ENCODE results near the gene HOXD8.

Gene HOXD8

DNA sequence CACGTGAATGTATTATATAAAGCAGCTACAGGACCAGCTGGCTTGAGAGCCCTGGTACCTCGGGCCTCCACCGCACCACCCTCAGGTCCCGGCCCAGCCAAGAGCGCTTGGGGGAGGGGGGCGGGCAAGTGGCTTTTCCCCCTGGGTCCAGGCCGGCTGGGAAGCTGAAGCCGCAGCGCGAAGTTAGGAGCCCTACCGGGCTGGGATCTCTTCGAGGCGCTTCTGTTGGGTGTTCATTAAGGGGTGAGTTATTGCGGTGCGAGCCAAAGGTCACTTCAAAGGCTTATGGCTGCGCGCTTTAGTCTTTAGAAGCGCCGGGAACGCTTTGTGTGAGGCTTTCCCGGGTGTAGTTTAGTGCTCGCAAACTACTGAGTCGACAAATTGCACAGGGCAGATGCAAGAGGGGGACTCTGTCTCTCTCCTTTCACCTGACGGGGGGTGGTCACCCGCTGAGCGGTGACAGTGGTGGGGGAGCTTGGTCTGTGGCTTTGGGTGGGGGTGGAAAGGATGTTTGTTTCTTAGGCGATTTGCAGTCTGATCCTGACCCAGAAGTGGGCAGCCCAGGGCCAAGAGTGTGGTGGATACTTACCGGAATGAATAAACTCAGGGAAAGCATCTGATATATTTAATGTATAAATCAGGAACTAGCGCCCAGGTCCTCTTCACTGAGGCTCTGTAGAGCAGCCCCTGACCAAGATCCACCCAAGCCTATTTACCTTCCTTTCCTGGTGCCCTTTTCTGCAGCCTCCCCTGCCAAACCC, 33.6 kb downstream of the HOXD8 start:
- TF ChIP-seq, protein P1, sequence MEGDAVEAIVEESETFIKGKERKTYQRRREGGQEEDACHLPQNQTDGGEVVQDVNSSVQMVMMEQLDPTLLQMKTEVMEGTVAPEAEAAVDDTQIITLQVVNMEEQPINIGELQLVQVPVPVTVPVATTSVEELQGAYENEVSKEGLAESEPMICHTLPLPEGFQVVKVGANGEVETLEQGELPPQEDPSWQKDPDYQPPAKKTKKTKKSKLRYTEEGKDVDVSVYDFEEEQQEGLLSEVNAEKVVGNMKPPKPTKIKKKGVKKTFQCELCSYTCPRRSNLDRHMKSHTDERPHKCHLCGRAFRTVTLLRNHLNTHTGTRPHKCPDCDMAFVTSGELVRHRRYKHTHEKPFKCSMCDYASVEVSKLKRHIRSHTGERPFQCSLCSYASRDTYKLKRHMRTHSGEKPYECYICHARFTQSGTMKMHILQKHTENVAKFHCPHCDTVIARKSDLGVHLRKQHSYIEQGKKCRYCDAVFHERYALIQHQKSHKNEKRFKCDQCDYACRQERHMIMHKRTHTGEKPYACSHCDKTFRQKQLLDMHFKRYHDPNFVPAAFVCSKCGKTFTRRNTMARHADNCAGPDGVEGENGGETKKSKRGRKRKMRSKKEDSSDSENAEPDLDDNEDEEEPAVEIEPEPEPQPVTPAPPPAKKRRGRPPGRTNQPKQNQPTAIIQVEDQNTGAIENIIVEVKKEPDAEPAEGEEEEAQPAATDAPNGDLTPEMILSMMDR (IDR thresholded peaks at IDR 0.05; ENCODE audit: extremely low read depth, insufficient read depth, missing control alignments) = no peak
- in situ Hi-C loops (cut with MboI; ENCODE audit: low pct_unique_long_range_greater_than_20kb, low sequenced_read_pairs, unreplicated experiment) = no loop called here
- DNase-seq (ENCODE audit: low spot score) = no peak

DNA sequence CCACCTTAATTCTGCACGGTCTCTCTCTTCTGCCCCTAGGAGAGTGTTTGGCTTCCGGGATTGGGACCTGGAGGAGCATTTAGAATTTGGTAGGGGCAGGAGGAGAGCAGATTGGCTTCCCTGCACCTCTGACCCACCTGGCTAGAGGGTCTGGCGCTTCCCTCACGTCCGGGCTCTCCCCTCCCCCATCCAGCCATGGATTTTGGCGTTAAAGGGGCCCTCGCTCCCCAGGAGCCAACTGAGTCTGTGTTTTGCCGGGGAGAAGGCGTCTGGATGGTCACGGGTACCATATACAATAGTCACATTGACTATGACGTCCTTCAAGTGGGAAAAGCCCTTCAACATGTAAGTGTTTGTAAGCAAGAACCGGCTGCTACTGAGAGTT, 34.2 kb downstream of the HOXD8 start:
- TF ChIP-seq, protein P1 (IDR thresholded peaks at IDR 0.05; ENCODE audit: extremely low read depth, insufficient read depth, missing control alignments) = no peak
- in situ Hi-C loops (cut with MboI; ENCODE audit: low pct_unique_long_range_greater_than_20kb, low sequenced_read_pairs, unreplicated experiment) = no loop called here
- DNase-seq (ENCODE audit: low spot score) = no peak

DNA sequence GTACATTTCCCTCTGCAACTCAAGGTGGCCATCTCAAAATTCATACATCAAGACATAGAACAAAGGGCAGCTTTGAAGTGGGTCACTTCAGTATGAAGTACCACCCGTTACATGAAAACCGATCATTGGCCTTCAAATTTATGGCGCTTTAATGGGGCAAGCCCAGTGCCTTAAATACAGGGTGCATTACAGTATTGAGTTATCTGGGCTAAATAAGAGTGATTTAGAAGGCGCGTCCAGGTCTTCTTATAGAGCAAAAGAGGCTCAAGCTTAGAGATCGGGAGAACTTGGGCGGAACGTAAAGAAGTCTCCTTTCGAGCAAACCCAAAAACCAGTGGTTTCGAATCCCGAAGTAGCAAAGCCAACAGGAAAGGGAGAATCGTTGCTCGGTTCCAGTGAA, 34.7 kb downstream of the HOXD8 start:
- TF ChIP-seq, protein P1 (IDR thresholded peaks at IDR 0.05; ENCODE audit: extremely low read depth, insufficient read depth, missing control alignments) = no peak
- in situ Hi-C loops (cut with MboI; ENCODE audit: low pct_unique_long_range_greater_than_20kb, low sequenced_read_pairs, unreplicated experiment) = no loop called here
- no peak for DNase-seq (ENCODE audit: low spot score)

DNA sequence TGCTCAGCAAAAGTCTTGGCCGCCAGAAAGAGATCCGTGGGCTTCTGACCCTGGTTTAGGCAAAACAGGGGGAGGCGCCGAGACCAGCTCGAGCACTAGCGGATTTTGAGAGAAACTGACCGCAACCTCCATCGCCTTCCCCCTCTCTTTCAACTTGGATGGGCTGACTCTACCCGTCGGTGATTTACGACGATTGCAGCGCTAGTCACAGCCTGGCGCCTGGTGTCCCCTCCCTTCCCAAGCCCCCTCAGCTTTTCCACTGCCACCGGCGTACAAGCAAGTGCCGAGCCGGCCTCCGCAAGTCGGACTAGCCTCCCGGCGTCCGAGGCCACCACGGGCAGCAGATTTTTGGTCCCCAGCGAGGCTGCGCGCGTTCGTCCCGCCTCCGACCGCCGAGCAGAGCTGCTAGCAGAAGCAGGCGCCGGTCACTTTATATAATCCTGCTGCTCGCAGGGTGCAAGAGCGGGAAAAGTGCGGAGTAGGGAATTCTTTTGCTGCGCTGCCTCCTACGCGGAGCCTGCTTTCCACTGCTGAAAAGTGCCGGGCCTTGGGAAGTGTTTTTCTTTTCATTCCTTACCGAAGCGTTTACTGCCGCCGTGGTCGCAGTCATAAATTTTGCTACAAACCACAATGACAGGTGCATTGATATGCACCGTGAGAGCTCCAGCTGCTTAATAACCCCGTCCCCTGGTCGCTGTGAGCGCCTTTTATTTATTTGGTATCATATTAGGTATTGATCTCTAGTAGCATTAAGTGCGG, 35.3 kb downstream of the HOXD8 start:
- in situ Hi-C loops (cut with MboI; ENCODE audit: low pct_unique_long_range_greater_than_20kb, low sequenced_read_pairs, unreplicated experiment) = no loop called here
- DNase-seq (ENCODE audit: low spot score) = no peak
- TF ChIP-seq, protein P1 (IDR thresholded peaks at IDR 0.05; ENCODE audit: extremely low read depth, insufficient read depth, missing control alignments) = no peak

DNA sequence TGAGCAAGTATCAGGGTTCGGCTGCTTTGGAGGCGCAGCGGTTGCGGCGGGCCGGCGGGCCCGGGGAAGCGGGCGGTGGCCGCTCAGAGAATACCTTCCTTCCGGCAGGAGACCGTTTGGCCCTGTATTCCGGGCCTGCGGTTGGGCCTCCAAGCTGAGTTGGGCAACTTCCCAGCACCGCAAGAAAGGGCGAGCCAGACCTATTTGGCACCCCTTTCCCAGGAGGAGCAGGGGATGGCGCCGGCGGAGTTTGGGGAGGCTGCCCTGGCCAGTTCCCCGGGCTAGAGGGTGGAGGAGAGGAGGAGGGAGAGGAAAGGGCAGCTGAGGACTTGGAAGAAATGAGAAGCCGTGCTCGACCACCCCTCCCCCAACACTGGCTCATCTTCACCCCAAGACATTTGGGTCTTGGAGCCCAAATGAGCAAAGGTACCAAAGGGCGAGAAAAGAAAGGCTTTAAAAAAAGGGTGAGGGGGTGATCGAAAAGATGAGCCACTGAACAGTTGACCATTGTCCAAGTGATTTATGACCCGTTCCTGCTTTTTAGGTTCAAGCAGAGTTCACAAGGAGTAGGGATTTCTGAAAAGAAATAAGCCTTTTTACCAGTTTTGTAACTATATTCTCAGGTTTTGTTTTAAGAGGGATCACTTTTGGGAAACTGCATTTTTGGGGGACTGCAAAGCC, 36.0 kb downstream of the HOXD8 start:
- no peak for DNase-seq (ENCODE audit: low spot score)
- TF ChIP-seq, protein P1 (IDR thresholded peaks at IDR 0.05; ENCODE audit: extremely low read depth, insufficient read depth, missing control alignments) = no peak
- in situ Hi-C loops (cut with MboI; ENCODE audit: low pct_unique_long_range_greater_than_20kb, low sequenced_read_pairs, unreplicated experiment) = no loop called here

DNA sequence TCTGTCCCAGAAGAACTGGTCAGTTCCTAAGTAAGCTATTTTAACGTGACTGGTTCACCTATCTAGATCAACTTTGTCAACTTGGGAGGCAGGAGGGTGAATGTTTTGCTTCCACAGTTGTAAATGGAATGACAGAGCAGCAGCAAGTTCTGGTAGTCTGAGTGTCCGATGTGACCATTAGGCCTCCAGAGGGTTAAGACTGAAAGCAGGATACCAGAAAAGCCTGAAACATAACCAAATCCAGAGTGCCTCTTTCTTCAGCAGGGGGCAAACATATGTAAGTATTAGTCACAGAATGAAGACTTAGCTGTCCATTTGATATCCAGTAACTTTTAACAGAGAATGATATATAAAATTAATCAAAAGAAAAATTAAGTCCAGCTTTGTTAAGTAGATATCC, 36.8 kb downstream of the HOXD8 start:
- no peak for DNase-seq (ENCODE audit: low spot score)
- TF ChIP-seq, protein P1 (IDR thresholded peaks at IDR 0.05; ENCODE audit: extremely low read depth, insufficient read depth, missing control alignments) = no peak
- in situ Hi-C loops (cut with MboI; ENCODE audit: low pct_unique_long_range_greater_than_20kb, low sequenced_read_pairs, unreplicated experiment) = no loop called here
